Transverse colon (tissue), 3 donors: ENCODE results near the gene LOC128125822.

Experiments used
- CTCF ChIP-seq, 5 experiments: fragments of 200-600 bp in 3 of 5; fragments of 450-650 bp in 2 of 5; sonication (generic) in 3 of 5; IDR thresholded peaks; 1 replicate in 2 of 5; 2 replicates in 3 of 5; pipeline ENCODE4 v1.5.1; 2016 to 2017; ENCODE audit warnings: antibody characterized with exemption in 5 of 5, inconsistent platforms in 3 of 5, mild to moderate bottlenecking in 2 of 5, moderate library complexity in 1 of 5
- EP300 ChIP-seq: sonication (generic); formaldehyde crosslinking; IDR thresholded peaks from one replicate; pipeline ENCODE4 v1.6.1; 2017; ENCODE audit warnings: antibody characterized with exemption, low read depth

- TF ChIP-seq EP300 (no peak), CTCF (IDR thresholded peaks at IDR 0.05) (no peak)
These were observed 19.1 kb upstream of the LOC128125822 start for GRCh38 chr6:63553208-63553607.
